ENCODE results near the gene CELF1.
A peak's percentile ranks its signal among the peaks of the same experiment; 100 is the strongest.
"Not testable (repeated sequence)": the region's sequence is repeated elsewhere in the genome, so short reads cannot be mapped to it uniquely, and the experiment has no call there.

The CELF1 gene

GRCh38 chr11:47529951-47530350 lies 23.0 kb downstream of the CELF1 start:
- TF ChIP-seq EZH2phosphoT487 (conservative IDR thresholded peaks at IDR 0.05; ENCODE audit: low read length) (no peak), CTCF (IDR thresholded peaks at IDR 0.05; ENCODE audit: insufficient read depth, low read length, poor library complexity, severe bottlenecking) (no peak)
- Histone ChIP-seq H2AFZ (ENCODE audit: low read depth, low read length, severe bottlenecking) (no peak overlapping the region), H3K4me3 (ENCODE audit: insufficient read depth, low read length, poor library complexity, severe bottlenecking) (no peak overlapping the region), H3K9ac (ENCODE audit: low read length) (no peak overlapping the region), H3K79me2 (ENCODE audit: insufficient read depth, low read length) (peaks cover 100% of the 10 kb centered on the region), H4K20me1 (ENCODE audit: low read depth, low read length) (peaks cover 19% of the 10 kb centered on the region), H3K4me2 (ENCODE audit: low read depth, low read length, poor library complexity, severe bottlenecking) (no peak overlapping the region), H3K27me3 (ENCODE audit: low read length) (no peaks in the 10 kb centered on the region), H3K36me3 (ENCODE audit: low read length) (no peaks in the 10 kb centered on the region), H3K27ac (ENCODE audit: low read depth, low read length) (no peak overlapping the region), H3F3A (ENCODE audit: insufficient read depth) (peaks cover 14% of the 10 kb centered on the region; the same call in 1 of the 2 replicates), H3K9me3 (ENCODE audit: insufficient read depth, low read length) (no peaks in the 10 kb centered on the region), H3K9me2 (replicated peaks; ENCODE audit: insufficient read depth, low read length) (no peaks in the 10 kb centered on the region)

DNA sequence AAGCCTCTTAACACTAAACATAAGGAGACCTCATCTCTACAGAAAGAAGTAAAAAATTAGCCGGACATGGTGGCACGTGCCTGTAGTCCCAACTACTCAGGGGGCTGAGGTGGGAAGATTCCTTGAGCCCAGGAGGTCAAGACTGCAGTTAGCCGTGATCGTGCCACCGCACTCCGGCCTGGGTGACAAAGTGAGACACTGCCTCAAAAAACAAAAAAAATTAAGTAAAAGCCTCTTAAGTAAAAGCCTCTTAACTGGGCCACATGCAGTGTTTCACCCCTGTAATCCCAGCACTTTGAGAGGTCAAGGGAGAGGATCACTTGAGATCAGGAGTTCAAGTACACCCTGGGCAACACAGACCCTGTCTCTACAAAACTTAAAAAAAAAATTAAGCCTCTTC lies 25.7 kb downstream of the CELF1 start:
- Histone ChIP-seq H3K27ac (ENCODE audit: low read depth, low read length) (no peak overlapping the region), H3F3A (ENCODE audit: insufficient read depth) (peaks cover 20% of the 10 kb centered on the region; the same call in 1 of the 2 replicates), H3K79me2 (ENCODE audit: insufficient read depth, low read length) (peaks cover 100% of the 10 kb centered on the region), H3K4me3 (ENCODE audit: insufficient read depth, low read length, poor library complexity, severe bottlenecking) (no peak overlapping the region), H2AFZ (ENCODE audit: low read depth, low read length, severe bottlenecking) (no peak overlapping the region), H3K9me2 (replicated peaks; ENCODE audit: insufficient read depth, low read length) (no peaks in the 10 kb centered on the region), H3K36me3 (ENCODE audit: low read length) (no peaks in the 10 kb centered on the region), H3K9ac (ENCODE audit: low read length) (no peak overlapping the region), H3K9me3 (ENCODE audit: insufficient read depth, low read length) (no peaks in the 10 kb centered on the region), H3K4me2 (ENCODE audit: low read depth, low read length, poor library complexity, severe bottlenecking) (no peak overlapping the region), H3K27me3 (ENCODE audit: low read length) (no peaks in the 10 kb centered on the region), H4K20me1 (ENCODE audit: low read depth, low read length) (peaks cover 25% of the 10 kb centered on the region)
- TF ChIP-seq CTCF (IDR thresholded peaks at IDR 0.05; ENCODE audit: insufficient read depth, low read length, poor library complexity, severe bottlenecking) (no peak), EZH2phosphoT487 (conservative IDR thresholded peaks at IDR 0.05; ENCODE audit: low read length) (no peak)

DNA sequence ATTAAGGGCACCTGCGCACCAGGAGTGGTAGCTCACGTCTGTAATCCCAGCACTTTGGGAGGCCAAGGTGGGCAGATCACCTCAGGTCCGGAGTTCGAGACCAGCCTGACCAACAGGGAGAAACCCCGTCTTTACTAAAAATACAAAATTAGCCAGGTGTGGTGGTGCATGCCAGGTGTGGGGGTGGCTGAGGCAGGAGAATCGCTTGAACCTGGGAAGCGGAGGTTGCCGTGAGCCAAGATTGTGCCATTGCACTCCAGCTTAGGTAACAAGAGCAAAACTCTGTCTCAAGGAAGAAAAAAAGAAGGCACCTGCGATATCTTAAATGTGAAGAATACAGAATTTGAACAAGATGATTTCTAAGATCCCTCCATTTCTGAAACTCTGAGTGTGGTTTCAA lies 26.9 kb downstream of the CELF1 start:
- peaks cover 20% of the 10 kb centered on the region; the same call in 1 of the 2 replicates for H3F3A ChIP-seq (ENCODE audit: insufficient read depth)
- H3K9me3 ChIP-seq (ENCODE audit: insufficient read depth, low read length); H3K4me3 ChIP-seq (ENCODE audit: insufficient read depth, low read length, poor library complexity, severe bottlenecking); H3K36me3 ChIP-seq (ENCODE audit: low read length); H2AFZ ChIP-seq (ENCODE audit: low read depth, low read length, severe bottlenecking); H3K9ac ChIP-seq (ENCODE audit: low read length); H3K9me2 ChIP-seq (replicated peaks; ENCODE audit: insufficient read depth, low read length); H3K27ac ChIP-seq (ENCODE audit: low read depth, low read length); H3K27me3 ChIP-seq (ENCODE audit: low read length); H3K4me2 ChIP-seq (ENCODE audit: low read depth, low read length, poor library complexity, severe bottlenecking): not testable (repeated sequence)
- peaks cover 99% of the 10 kb centered on the region for H3K79me2 ChIP-seq (ENCODE audit: insufficient read depth, low read length)
- peaks cover 22% of the 10 kb centered on the region; the same call in 1 of the 2 replicates for H4K20me1 ChIP-seq (ENCODE audit: low read depth, low read length)

- Histone ChIP-seq H3K9ac (ENCODE audit: low read length) (no peak overlapping the region), H3F3A (ENCODE audit: insufficient read depth) (peaks cover 17% of the 10 kb centered on the region; the same call in 1 of the 2 replicates), H4K20me1 (ENCODE audit: low read depth, low read length) (peaks cover 17% of the 10 kb centered on the region; the same call in 1 of the 2 replicates), H2AFZ (ENCODE audit: low read depth, low read length, severe bottlenecking) (no peak overlapping the region), H3K4me3 (ENCODE audit: insufficient read depth, low read length, poor library complexity, severe bottlenecking) (no peak overlapping the region), H3K27me3 (ENCODE audit: low read length) (no peaks in the 10 kb centered on the region), H3K9me2 (replicated peaks; ENCODE audit: insufficient read depth, low read length) (no peaks in the 10 kb centered on the region), H3K27ac (ENCODE audit: low read depth, low read length) (peak overlapping the region; percentile 3; the same call in 1 of the 2 replicates), H3K36me3 (ENCODE audit: low read length) (no peaks in the 10 kb centered on the region), H3K9me3 (ENCODE audit: insufficient read depth, low read length) (no peaks in the 10 kb centered on the region), H3K4me2 (ENCODE audit: low read depth, low read length, poor library complexity, severe bottlenecking) (peak overlapping the region; percentile 32), H3K79me2 (ENCODE audit: insufficient read depth, low read length) (peaks cover 99% of the 10 kb centered on the region)
- no peak for TF ChIP-seq CTCF (IDR thresholded peaks at IDR 0.05; ENCODE audit: insufficient read depth, low read length, poor library complexity, severe bottlenecking)
- no peak for TF ChIP-seq EZH2phosphoT487 (conservative IDR thresholded peaks at IDR 0.05; ENCODE audit: low read length)
These were observed 28.5 kb downstream of the CELF1 start for GRCh38 chr11:47524291-47524874.
